ENCODE data around the gene SCAF4. TPM values are rescaled to one million over a fixed set of nuclear protein-coding genes. Genes with fewer than 3 reads are reported as not detected.
A peak's percentile ranks its signal among the peaks of the same experiment; 100 is the strongest.

SCAF4 gene
- total RNA-seq, 2 experiments from 2014 or later: 25.9 to 87.3 TPM

DNA sequence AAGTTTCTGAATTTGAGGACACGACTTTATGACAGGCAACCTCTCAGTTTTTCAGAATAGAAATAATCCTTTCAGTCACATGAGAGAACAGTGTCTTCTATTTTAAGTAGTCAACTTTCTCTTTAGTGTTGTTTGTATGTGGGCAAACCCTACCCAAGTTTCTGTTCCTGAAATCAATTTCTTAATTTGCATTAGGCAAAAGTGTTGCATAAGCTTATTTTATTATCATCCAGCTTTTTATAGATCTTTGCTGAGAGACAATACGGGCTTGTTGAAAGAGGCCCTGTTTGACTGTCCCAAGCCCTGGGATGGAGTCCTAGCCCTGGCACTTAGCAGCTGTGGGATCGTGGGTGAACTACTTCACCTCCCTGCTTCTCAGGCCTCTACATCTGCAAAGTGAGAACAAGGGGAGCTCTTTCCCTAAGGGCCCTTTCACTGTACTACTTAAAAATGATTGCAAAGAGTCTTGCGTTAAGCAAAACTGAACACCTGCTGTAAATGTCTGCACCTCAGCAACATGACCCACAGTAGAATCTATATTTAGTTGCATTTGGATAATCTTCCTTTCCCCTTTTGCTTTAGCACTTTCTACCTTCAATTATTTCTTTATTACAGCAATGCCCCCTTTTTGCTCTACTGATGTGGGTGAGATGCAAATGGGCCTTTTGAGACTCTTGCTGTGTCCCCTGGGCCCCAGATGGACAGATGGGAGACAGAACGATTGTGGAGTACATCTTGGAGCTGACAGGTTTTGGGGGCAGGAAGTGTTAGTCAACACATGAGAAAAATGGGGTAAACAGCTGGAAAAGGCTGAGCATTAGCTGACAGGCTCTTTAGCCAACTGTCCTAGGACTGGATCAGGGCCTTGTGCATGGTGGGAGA lies 41.0 kb upstream of the SCAF4 start:
- H3K9me2 ChIP-seq (ENCODE audit: insufficient read depth, low read length): no peaks in the 10 kb centered on the region
- peaks cover 56% of the 10 kb centered on the region for H3K4me1 ChIP-seq (ENCODE audit: insufficient read depth, low read length, poor library complexity, severe bottlenecking)
- H3K79me2 ChIP-seq (ENCODE audit: insufficient read depth, low read depth, low read length): no peaks in the 10 kb centered on the region
- ChIA-PET CTCF (ENCODE audit: unreplicated experiment) (interaction anchor here (0.6 to 1.1 kb wide), 4 partner anchors 9 to 38 kb away, joined by 3 to 6 read pairs (median 4); no protein-coding TSS in a partner anchor), POLR2A (interaction anchor here (0.5 to 3.4 kb wide), 21 partner anchors 8 to 506 kb away, joined by 3 to 42 read pairs (median 3); partner anchors contain the start of genes MIS18A and SCAF4)
- H3K27ac ChIP-seq (ENCODE audit: low read depth, low read length, poor library complexity, severe bottlenecking): peak overlapping the region; percentile 97
- peak; percentile 90 for DNase-seq (ENCODE audit: low spot score)
- TF ChIP-seq, protein P1, sequence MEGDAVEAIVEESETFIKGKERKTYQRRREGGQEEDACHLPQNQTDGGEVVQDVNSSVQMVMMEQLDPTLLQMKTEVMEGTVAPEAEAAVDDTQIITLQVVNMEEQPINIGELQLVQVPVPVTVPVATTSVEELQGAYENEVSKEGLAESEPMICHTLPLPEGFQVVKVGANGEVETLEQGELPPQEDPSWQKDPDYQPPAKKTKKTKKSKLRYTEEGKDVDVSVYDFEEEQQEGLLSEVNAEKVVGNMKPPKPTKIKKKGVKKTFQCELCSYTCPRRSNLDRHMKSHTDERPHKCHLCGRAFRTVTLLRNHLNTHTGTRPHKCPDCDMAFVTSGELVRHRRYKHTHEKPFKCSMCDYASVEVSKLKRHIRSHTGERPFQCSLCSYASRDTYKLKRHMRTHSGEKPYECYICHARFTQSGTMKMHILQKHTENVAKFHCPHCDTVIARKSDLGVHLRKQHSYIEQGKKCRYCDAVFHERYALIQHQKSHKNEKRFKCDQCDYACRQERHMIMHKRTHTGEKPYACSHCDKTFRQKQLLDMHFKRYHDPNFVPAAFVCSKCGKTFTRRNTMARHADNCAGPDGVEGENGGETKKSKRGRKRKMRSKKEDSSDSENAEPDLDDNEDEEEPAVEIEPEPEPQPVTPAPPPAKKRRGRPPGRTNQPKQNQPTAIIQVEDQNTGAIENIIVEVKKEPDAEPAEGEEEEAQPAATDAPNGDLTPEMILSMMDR (conservative IDR thresholded peaks at IDR 0.05; ENCODE audit: low read length): no peak
- TF ChIP-seq EZH2phosphoT487 (IDR thresholded peaks at IDR 0.05; ENCODE audit: borderline replicate concordance, low read depth, low read length): no peak
- intact Hi-C loops (cut with micrococcal nuclease; ENCODE audit: unreplicated experiment): loop anchor here (1.0 to 5.0 kb wide), 3 partner anchors 41 to 504 kb away; partner anchors contain the start of genes MIS18A, SCAF4 and SOD1
- TSS peak; percentile 82 for BruUV-seq (replicated peaks)
- H3K4me2 ChIP-seq (ENCODE audit: low read length): peak overlapping the region; percentile 61
- H3K36me3 ChIP-seq (ENCODE audit: insufficient read depth, low read length): no peaks in the 10 kb centered on the region
- H2AFZ ChIP-seq (ENCODE audit: low read length): peak overlapping the region; percentile 40
- peak overlapping the region; percentile 34 for H3K4me3 ChIP-seq (ENCODE audit: low read depth, low read length, poor library complexity, severe bottlenecking)
- peaks cover 5% of the 10 kb centered on the region; the same call in 1 of the 2 replicates for H3K9me3 ChIP-seq (ENCODE audit: low read length)
- no peaks in the 10 kb centered on the region for H4K20me1 ChIP-seq (ENCODE audit: insufficient read depth, low read length)

DNA sequence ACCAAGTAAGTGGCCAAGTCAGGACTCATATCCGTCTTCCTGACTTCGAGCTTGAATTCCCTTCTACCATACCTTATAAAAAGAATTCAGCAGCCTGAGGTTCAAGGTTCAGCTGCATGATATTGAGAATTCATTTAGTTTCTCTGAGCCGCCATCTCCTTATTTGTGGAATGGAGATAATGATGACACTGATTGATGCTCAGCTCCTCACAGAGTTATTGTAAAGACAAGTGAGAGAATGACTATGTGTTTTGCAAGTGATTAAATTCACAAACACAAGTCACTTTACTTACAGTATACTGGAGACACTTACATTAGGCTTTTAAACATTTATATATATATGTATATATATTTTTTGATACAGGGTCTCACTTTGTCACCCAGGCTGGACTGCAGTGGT lies 39.8 kb upstream of the SCAF4 start:
- CTCF ChIA-PET (ENCODE audit: unreplicated experiment): interaction anchor here (0.7 kb wide), 1 partner anchor 38 kb away, joined by 3 read pairs; no protein-coding TSS in a partner anchor
- Histone ChIP-seq H3K27ac (ENCODE audit: low read depth, low read length, poor library complexity, severe bottlenecking) (peak overlapping the region; percentile 97), H3K4me1 (ENCODE audit: insufficient read depth, low read length, poor library complexity, severe bottlenecking) (peaks cover 56% of the 10 kb centered on the region), H2AFZ (ENCODE audit: low read length) (peak overlapping the region; percentile 68; the same call in 1 of the 2 replicates), H3K79me2 (ENCODE audit: insufficient read depth, low read depth, low read length) (no peaks in the 10 kb centered on the region), H3K4me2 (ENCODE audit: low read length) (peak overlapping the region; percentile 35; the same call in 1 of the 2 replicates), H3K36me3 (ENCODE audit: insufficient read depth, low read length) (no peaks in the 10 kb centered on the region), H3K9me2 (ENCODE audit: insufficient read depth, low read length) (no peaks in the 10 kb centered on the region), H4K20me1 (ENCODE audit: insufficient read depth, low read length) (no peaks in the 10 kb centered on the region), H3K9me3 (ENCODE audit: low read length) (peaks cover 5% of the 10 kb centered on the region; the same call in 1 of the 2 replicates), H3K4me3 (ENCODE audit: low read depth, low read length, poor library complexity, severe bottlenecking) (no peak overlapping the region)
- intact Hi-C loops (cut with micrococcal nuclease; ENCODE audit: unreplicated experiment): loop anchor here (1.0 to 5.0 kb wide), 2 partner anchors 39 to 506 kb away; partner anchors contain the start of genes MIS18A and SCAF4
- no peak for DNase-seq (ENCODE audit: low spot score)
- no TSS peak for BruUV-seq (replicated peaks)
- POLR2A ChIA-PET: interaction anchor here (0.5 to 3.4 kb wide), 9 partner anchors 9 to 266 kb away, joined by 3 to 42 read pairs (median 7); partner anchors contain the start of gene SCAF4
- no peak for TF ChIP-seq EZH2phosphoT487 (IDR thresholded peaks at IDR 0.05; ENCODE audit: borderline replicate concordance, low read depth, low read length)
- TF ChIP-seq, protein P1 (conservative IDR thresholded peaks at IDR 0.05; ENCODE audit: low read length): no peak
